GM18520 (cell line): Measurements from ENCODE around the gene REEP3.
A peak's percentile ranks its signal among the peaks of the same experiment; 100 is the strongest.
"Not testable (repeated sequence)": the region's sequence is repeated elsewhere in the genome, so short reads cannot be mapped to it uniquely, and the experiment has no call there.

ENCODE experiments used
- ATAC-seq: cut with Tn5 transposase; IDR thresholded peaks from one replicate; pipeline ENCODE4 v1.9.1; 2021; ENCODE audit not compliant: unreplicated experiment

Gene REEP3, protein sequence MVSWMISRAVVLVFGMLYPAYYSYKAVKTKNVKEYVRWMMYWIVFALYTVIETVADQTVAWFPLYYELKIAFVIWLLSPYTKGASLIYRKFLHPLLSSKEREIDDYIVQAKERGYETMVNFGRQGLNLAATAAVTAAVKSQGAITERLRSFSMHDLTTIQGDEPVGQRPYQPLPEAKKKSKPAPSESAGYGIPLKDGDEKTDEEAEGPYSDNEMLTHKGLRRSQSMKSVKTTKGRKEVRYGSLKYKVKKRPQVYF

DNA sequence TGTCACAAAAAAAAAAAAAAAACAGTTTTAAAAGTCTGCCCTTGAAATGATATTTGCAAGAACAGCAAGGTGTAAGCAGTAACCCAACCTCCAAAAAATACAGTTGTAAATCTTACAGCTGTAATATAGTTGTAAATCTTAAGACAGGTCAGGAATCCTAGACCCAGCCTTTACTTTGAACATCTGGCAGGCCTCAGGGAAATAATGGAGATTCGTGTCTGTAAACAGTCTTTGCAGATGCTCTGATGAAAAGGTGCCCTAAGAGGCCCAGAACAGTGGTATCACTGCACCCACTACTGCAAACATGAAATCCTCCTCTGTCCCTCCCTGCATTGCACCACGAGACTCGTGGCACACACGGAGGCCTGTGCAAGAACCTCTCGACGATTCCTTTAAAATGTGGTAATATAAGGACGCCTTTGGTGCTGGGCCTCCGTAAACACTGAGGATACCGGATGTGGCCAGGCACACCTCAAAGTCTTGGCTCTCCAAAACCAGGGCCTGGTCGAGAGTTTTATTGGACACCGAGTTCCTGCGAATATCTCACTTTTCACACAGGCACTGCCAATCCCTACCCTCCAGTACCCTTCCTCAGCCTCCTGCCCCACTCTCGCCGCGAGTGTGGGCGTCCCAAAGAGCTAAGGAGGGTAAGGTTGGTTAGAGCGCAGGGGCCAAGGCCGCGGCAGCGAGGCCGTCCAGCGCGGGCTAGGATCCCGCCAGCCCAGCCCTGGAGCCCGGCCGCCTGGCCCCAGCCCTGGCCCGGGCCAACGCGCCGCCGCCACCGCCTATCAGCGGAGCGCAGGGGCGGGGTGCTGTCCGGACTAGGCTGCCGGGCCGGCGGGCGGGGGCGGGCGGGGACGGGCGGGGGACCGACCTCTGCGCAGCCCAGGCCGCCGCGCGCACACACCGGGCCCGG, at the start of gene REEP3:
REEP3 (plus strand) TSS at position 902 of the 916 bp plus-strand sequence. CDS start 145 bp downstream, outside the sequence.
- peak; percentile 55 for ATAC-seq

DNA sequence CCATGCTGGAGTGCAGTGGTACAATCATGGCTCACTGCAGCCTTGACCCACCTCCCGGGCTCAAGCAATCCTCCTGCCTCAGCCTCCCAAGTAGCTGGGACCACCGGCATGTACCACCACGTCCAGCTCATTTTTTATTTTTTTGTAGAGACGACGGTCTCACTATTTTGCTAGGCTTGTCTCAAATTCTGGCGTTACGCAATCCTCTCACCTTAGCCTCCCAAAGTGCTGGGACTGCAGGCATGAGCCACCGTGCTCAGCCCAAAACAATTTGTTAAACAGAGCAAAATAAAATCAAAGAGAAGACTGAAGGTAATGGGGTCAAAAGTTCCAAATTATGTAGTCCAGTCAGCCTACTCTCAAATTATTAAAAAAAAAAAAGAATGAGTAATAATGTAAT, 46.7 kb upstream of the REEP3 start:
- no peak for ATAC-seq

DNA sequence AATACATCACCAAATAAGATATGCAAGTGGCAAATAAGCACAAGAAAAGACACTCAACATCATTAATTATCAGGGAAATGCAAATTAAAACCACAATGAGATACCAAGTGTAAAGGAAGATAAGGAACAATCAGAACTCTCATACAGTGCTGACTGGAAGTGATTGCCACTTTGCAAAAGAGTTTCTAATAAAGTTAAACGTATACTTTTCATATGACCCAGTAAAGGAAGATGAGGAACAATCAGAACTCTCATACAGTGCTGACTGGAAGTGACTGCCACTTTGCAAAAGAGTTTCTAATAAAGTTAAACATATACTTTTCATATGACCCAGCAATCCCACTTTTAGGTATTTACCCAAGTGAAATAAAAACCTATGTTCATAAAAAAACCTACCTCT, 43.3 kb upstream of the REEP3 start:
- ATAC-seq = no peak

DNA sequence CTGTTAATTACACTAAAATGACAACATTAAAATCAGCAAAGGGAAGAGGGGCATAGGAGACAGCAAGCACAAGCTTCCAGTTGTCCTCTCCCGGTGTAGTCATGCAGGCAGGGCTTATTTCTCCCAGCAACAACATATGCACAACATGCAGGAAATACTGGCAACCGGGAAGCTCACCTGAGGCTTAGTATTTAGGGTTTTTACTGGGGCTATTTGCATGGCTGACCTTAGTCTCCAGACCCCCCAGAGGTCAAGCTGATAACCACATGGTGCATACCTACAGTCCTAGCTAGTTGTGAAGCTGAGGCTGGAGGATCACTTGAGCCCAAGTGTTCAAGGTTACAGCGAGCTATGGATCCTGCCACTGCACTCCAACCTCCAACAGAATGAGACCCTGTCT, 42.6 kb upstream of the REEP3 start:
- ATAC-seq = no peak

DNA sequence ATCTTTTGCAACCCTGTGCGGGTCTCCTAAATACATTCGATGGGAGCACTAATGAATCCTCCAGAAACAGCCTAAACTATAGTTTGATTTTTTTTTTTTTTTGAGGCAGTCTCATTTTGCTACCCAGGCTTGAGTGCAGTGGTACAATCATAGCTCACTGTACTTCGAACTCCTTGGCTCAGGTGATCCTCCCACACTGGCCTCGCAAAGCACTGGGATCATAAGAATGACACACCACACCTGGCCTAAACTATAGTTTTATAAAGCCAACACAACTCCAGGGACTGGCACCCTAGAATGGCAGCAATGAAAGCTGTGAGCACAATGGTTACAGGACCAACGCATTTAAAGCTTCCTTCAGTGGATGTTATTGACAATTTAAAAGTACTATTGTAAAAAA, 41.0 kb upstream of the REEP3 start:
- no peak for ATAC-seq

DNA sequence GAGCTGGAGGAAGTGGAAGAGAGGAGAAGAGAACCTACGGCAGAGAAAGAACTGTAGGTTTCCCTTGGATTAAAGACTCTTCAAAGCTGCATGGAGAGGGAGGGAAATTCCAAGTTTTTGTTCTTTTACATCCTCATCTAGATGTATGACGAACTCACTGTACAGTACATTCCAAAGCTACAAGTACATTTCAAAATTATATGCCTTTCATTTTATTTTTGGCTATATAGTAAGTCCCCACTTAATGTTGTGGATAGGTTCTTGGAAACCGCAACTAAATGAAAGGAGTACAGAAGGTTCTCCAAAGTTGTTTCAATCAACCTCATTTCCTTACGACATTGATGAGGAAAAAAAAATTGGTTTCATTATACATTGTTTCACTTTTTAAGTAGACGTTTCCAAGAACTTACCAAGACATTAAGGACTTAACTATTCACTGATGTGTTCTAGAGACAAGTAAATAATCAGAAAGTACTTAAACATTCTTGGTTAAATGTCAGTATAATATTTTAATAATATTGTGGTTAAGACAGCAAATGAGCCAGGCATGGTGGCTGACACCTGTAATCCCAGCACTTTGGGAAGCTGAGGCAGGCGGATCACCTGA, 39.3 kb upstream of the REEP3 start:
- no peak for ATAC-seq

DNA sequence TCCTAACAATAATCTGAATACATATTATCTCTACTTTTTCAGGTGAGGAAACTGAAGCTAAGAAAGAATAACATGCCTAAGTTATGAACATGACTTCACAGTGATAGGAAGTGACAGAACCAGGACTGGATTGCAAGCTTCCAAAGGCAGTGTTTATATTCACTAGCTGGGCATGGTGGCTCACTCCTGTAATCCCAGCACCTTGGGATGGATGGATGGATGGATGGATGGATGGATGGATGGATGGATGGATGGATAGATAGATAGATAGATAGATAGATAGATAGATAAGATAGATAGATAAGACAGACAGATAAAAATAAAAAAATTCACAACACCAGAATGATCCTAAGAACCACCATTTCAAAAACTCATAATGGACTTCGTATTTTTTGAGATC, 37.2 kb upstream of the REEP3 start:
- ATAC-seq = no peak

DNA sequence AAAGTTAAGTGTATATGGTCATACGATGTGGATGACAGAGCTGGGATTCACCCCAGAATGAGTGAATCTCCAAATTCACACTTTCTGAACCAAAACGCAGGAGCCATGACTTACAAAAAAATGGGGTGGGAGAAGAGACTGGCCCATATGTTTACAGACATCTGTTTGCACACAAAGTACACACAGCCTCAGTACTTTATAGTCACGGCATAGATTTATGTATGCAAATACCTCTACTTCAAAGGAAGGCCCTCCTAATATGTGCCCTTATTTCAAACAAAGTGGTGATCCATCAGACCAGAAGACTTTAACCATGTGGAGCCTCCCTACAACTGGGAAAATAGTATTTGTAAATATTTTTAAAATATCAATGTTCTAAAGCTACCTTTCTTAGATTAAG, 33.2 kb upstream of the REEP3 start:
- no peak for ATAC-seq

DNA sequence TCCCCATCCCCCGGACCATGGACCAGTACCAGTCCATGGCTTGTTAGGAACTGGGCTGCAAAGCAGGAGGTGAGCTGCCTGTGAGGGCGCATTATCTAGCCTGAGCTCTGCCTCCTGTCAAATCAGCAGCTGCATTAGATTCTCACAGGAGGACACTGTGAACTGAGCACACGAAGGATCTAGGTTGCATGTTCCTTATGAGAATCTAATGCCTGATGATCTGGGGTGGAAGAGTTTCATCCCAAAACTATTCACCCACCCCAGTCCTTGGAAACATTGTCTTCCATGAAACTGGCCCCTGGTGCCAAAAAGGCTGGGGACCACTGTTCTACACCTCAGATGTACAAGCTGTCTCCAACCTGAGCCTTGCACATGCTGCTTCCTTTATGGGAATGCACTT, 31.4 kb upstream of the REEP3 start:
- ATAC-seq = no peak

DNA sequence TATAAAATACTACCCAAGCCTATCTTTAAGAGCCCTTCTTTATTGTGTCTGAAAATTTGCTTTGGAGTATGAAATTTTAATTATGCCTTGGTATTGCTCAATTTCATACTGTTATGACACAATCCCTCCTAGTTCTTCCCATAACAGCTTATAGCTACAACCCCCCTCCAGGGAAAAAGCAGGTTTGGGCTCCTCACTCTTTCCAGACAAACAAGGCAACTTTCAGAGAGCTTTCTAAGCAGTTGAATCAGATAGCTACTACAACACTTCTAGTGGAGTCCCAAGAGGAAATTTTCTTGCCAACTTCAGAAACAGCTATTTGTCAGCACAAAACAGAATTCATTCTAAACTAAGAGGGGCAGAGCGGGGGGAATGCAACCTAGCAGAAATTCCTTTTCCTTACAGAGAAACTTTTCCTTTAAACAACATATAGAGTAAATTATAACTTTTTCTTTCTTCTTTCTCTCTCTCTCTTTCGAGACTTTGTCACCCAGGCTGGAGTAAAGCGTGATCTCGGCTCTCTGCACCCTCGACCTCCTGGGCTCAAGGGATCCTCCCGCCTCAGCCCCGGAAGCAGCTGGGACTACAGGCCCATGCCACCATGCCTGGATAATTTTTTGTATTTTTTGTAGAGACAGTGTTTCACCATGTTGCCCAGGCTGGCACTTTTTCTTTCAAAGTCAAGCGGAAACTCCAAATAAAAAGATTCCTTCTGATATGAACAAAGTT, 29.4 kb upstream of the REEP3 start:
- ATAC-seq = no peak

DNA sequence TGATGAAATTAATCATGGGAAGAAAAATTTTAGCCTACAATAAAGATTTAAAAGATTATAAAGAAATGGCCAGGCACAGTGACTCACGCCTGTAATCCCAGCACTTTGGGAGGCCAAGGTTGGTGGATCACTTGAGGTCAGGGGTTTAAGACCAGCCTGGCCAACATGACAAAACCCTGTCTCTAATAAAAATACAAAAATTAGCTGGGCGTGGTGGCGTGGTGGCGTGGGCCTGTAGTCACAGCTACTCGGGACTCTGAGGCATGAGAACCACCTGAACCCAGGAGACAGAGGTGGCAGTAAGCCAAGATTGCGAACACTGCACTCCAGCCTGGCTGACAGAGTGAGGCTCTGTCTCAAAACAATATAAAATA, 28.9 kb upstream of the REEP3 start:
- not testable (repeated sequence) for ATAC-seq

DNA sequence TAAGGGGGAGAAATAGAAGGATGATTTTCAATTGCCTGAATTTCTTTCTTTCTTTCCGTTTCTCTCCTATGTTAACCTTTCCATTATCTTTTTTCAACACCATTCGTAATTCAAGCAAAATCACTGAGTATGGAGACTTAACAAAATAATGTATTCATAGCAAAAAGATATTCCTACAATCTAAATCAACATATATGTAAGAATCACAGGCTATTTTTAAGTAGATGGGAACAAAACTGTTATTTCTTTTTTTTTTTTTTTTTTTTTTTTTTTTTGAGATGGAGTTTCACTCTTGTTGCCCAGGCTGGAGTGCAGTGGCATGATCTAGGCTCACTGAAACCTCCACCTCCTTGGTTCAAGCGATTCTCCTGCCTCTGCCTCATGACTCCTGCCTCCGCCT, 28.2 kb upstream of the REEP3 start:
- ATAC-seq = no peak

DNA sequence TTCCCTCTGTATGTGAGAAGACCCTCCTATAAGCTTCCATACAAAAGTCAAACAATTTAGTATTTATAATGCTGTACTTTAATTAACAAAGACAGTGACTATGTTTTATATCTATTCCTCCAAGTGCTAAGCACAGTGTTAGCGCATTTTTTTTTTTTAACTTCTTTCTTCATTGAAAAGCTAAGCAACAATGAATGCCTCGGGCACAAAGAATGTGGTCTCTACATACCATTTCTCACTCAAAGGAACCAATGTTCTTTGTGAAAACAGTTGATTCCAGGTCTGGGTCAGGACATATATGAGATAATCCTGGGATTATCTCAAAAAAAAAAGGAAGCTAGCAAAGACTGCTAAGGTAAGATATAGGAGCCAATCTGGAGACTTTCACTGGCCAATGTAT, 26.2 kb upstream of the REEP3 start:
- no peak for ATAC-seq

DNA sequence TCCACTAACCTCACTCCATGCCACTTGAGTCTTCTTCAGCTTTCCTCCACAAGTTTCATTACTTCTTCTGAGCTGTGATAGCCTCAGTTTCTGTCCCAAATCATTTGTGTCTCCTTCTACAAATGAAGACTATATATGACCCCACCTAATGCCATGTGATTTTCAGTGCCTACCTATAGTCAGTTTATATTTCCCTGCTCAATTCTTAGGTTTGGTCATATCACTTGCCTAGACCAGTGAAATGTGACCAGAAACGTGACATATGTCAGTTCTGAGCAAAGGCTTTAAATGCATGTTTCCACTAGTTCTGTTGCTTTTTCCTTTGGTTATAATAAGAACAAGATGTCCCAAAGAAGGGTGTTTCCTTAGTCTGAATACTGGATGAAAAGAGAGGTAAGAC, 24.6 kb upstream of the REEP3 start:
- no peak for ATAC-seq

DNA sequence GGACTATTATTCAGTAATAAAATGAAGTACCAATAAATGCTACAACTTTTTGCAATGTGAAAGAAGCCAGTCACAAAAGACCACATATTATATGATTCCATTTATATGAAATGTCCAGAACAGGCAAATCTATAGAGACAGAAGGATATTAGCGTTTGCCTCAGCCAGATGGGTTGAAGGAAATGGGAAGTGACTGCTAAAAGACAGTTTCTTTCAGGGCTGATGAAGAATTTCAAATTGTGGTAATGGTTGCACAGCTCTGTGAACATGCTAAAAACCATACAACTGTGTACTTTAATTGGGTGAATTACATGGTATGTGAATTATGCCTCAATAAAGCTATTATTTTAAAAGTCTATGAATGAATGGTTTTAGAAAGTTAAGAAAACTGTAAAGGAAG, 23.9 kb upstream of the REEP3 start:
- no peak for ATAC-seq

DNA sequence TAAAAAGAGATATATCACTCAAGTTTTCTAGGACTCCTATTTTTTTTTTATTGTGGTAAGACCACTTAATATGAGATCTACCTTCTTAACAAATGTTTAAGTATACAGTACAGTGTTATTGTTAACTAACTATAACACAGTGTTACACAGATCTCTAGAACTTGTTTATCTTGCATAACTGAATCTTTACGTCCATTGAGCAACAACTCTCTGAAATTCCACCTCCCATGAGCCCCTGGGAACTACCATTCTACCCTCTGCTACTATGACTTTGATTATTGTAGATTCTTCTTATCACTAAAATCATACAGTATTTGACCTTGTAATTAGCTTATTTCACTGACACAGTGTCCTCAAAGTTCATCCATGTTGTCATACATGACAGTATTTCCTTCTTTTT, 22.5 kb upstream of the REEP3 start:
- ATAC-seq = no peak

DNA sequence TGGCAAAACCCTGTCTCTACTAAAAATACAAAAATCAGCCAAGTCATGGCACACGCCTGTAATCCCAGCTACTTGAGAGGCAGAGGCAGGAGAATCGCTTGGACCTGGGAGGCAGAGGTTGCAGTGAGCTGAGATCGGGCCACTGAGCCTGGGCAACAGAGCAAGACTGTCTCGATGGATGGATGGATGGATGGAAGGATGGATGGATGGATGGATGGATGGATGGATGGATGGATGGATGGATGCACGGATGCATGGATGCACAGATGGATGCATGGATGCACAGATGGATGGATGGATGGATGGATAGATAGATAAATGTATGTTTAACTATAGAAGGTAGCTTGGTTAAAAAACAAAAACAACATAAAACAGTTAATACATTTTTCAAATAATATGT, 20.6 kb upstream of the REEP3 start:
- ATAC-seq = not testable (repeated sequence)

DNA sequence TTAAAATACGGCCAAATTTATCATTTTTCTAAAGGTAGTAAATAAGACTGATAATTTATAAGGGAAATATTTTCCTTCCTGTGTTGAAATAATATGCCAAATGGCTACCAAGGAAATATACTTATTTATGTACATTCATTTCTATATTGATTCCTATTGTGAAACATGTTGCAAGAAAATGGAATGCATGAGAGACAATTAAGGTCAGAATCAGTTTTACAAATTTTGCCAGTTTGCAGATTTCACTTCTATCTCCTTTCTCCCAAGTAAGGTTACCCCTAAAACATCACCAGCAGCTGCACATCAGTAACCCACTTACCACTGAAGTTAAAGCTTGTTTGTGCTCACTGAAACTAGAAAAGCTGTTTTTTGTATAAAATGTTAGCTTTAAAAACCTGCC, 19.2 kb upstream of the REEP3 start:
- no peak for ATAC-seq

DNA sequence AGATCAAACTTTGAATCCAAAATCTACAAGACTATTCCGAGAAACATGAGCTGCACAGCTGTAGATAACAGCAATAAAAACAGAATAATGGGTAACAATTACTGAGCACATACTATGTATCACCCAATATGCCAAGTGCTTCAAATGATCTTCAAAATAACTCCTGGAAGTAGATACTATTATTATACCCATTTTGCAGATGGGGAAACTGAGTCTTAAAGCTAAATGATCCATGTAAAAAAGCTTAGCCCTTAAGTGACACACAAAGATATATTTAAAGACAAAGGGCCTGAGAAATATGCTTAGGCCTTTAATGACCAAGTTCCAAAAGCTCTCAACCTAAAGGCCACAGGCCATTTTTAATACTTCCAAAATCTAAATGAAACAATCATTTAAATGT, 18.4 kb upstream of the REEP3 start:
- no peak for ATAC-seq

DNA sequence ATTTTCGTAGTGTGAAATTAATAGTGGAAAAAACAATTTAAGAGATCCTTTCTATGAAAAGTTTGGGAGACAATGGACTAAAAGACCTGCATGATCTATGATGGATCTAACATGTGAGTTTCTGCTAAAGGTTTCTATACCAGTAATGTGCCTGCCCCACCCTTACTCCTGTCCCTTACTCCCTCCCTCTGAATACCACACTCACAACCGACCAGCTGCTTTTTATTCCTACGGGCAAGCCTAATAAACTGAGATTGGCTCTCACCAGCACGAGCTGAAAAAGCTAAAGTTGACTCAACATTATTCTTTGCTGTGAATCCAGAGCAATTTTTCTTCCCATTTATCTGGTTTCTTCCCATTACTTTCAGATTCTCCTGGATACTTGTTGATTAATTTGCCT, 17.8 kb upstream of the REEP3 start:
- ATAC-seq = no peak

DNA sequence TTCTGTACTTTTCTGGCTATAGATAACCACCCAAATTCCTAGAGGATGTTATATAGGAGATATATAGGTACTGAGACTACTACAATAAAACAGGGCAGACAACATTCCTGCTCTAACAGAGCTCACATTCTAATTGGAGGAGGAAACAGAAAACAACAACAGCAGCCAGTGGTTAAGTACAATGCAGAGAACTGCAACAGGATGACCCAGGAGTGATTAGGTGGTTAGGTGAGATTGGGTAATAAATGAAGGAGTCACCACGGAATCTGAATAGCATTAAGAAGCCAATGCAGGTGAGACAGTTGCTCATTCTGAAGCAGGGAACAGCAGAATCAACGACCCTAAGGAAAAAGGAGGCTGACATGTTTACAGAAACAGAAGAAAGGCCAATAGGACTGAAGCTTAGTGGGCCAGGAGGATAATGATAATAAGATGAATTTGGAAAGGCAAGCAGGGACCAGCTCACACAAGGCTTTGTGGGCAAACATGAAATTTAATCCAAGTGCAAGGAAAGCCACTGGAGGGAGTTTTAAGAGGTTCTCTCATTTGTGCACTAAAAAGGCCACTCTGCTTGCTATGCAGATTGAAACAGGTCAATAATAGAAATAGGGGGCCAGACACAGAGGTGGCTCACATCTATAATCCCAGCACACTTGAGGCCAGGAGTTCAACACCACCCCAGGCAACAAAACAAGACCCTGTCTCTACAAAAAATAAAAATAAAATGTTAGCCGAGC, 16.9 kb upstream of the REEP3 start:
- ATAC-seq = no peak
